Measurements from ENCODE around the gene FREM1.

DNA sequence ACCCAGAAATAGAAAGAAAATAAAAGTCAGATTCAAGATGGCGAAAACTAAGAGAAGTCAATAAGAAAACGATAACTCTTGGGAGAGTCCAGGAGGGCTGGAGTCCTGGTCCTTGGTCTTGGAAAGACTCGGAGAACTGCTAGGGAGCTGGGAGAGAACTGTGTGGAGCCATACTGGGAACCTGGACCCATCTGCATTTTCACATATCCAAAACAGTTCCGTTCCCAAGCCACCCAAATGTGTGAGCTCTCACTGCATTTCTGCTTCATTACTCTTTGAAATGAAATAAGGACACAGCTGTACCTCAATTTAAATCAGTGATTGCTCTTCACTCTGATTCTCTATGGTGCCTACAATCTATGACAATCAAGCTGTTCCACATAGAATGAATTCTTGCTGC, 119.6 kb downstream of the FREM1 start:
- TF ChIP-seq EZH2 (IDR thresholded peaks at IDR 0.05; ENCODE audit: low read depth, unreplicated experiment) (no peak), ZNF114 (CRISPR knock-in tag; IDR thresholded peaks at IDR 0.05) (no peak), EZH2phosphoT487 (IDR thresholded peaks at IDR 0.05; ENCODE audit: unreplicated experiment) (no peak), JUNB (IDR thresholded peaks at IDR 0.05; ENCODE audit: unreplicated experiment) (no peak), POLR2AphosphoS5 (IDR thresholded peaks at IDR 0.05; ENCODE audit: low read depth) (no peak), CREB1 (CRISPR knock-in tag; IDR thresholded peaks at IDR 0.05; ENCODE audit: low read depth) (no peak), STAT1 (IDR thresholded peaks at IDR 0.05; ENCODE audit: unreplicated experiment) (no peak), ZNF331 (CRISPR knock-in tag; IDR thresholded peaks at IDR 0.05; ENCODE audit: low read depth) (no peak), NANOG (IDR thresholded peaks at IDR 0.05; ENCODE audit: borderline replicate concordance) (no peak)
- TF ChIP-seq, protein P1, sequence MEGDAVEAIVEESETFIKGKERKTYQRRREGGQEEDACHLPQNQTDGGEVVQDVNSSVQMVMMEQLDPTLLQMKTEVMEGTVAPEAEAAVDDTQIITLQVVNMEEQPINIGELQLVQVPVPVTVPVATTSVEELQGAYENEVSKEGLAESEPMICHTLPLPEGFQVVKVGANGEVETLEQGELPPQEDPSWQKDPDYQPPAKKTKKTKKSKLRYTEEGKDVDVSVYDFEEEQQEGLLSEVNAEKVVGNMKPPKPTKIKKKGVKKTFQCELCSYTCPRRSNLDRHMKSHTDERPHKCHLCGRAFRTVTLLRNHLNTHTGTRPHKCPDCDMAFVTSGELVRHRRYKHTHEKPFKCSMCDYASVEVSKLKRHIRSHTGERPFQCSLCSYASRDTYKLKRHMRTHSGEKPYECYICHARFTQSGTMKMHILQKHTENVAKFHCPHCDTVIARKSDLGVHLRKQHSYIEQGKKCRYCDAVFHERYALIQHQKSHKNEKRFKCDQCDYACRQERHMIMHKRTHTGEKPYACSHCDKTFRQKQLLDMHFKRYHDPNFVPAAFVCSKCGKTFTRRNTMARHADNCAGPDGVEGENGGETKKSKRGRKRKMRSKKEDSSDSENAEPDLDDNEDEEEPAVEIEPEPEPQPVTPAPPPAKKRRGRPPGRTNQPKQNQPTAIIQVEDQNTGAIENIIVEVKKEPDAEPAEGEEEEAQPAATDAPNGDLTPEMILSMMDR (conservative IDR thresholded peaks at IDR 0.05; ENCODE audit: low read depth in 2 of 2): no peak
- TF ChIP-seq, protein P2, sequence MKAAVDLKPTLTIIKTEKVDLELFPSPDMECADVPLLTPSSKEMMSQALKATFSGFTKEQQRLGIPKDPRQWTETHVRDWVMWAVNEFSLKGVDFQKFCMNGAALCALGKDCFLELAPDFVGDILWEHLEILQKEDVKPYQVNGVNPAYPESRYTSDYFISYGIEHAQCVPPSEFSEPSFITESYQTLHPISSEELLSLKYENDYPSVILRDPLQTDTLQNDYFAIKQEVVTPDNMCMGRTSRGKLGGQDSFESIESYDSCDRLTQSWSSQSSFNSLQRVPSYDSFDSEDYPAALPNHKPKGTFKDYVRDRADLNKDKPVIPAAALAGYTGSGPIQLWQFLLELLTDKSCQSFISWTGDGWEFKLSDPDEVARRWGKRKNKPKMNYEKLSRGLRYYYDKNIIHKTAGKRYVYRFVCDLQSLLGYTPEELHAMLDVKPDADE (IDR thresholded peaks at IDR 0.05): no peak
- TF ChIP-seq, protein P3, sequence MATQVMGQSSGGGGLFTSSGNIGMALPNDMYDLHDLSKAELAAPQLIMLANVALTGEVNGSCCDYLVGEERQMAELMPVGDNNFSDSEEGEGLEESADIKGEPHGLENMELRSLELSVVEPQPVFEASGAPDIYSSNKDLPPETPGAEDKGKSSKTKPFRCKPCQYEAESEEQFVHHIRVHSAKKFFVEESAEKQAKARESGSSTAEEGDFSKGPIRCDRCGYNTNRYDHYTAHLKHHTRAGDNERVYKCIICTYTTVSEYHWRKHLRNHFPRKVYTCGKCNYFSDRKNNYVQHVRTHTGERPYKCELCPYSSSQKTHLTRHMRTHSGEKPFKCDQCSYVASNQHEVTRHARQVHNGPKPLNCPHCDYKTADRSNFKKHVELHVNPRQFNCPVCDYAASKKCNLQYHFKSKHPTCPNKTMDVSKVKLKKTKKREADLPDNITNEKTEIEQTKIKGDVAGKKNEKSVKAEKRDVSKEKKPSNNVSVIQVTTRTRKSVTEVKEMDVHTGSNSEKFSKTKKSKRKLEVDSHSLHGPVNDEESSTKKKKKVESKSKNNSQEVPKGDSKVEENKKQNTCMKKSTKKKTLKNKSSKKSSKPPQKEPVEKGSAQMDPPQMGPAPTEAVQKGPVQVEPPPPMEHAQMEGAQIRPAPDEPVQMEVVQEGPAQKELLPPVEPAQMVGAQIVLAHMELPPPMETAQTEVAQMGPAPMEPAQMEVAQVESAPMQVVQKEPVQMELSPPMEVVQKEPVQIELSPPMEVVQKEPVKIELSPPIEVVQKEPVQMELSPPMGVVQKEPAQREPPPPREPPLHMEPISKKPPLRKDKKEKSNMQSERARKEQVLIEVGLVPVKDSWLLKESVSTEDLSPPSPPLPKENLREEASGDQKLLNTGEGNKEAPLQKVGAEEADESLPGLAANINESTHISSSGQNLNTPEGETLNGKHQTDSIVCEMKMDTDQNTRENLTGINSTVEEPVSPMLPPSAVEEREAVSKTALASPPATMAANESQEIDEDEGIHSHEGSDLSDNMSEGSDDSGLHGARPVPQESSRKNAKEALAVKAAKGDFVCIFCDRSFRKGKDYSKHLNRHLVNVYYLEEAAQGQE (IDR thresholded peaks at IDR 0.05; ENCODE audit: unreplicated experiment): no peak
- TF ChIP-seq, protein P4, sequence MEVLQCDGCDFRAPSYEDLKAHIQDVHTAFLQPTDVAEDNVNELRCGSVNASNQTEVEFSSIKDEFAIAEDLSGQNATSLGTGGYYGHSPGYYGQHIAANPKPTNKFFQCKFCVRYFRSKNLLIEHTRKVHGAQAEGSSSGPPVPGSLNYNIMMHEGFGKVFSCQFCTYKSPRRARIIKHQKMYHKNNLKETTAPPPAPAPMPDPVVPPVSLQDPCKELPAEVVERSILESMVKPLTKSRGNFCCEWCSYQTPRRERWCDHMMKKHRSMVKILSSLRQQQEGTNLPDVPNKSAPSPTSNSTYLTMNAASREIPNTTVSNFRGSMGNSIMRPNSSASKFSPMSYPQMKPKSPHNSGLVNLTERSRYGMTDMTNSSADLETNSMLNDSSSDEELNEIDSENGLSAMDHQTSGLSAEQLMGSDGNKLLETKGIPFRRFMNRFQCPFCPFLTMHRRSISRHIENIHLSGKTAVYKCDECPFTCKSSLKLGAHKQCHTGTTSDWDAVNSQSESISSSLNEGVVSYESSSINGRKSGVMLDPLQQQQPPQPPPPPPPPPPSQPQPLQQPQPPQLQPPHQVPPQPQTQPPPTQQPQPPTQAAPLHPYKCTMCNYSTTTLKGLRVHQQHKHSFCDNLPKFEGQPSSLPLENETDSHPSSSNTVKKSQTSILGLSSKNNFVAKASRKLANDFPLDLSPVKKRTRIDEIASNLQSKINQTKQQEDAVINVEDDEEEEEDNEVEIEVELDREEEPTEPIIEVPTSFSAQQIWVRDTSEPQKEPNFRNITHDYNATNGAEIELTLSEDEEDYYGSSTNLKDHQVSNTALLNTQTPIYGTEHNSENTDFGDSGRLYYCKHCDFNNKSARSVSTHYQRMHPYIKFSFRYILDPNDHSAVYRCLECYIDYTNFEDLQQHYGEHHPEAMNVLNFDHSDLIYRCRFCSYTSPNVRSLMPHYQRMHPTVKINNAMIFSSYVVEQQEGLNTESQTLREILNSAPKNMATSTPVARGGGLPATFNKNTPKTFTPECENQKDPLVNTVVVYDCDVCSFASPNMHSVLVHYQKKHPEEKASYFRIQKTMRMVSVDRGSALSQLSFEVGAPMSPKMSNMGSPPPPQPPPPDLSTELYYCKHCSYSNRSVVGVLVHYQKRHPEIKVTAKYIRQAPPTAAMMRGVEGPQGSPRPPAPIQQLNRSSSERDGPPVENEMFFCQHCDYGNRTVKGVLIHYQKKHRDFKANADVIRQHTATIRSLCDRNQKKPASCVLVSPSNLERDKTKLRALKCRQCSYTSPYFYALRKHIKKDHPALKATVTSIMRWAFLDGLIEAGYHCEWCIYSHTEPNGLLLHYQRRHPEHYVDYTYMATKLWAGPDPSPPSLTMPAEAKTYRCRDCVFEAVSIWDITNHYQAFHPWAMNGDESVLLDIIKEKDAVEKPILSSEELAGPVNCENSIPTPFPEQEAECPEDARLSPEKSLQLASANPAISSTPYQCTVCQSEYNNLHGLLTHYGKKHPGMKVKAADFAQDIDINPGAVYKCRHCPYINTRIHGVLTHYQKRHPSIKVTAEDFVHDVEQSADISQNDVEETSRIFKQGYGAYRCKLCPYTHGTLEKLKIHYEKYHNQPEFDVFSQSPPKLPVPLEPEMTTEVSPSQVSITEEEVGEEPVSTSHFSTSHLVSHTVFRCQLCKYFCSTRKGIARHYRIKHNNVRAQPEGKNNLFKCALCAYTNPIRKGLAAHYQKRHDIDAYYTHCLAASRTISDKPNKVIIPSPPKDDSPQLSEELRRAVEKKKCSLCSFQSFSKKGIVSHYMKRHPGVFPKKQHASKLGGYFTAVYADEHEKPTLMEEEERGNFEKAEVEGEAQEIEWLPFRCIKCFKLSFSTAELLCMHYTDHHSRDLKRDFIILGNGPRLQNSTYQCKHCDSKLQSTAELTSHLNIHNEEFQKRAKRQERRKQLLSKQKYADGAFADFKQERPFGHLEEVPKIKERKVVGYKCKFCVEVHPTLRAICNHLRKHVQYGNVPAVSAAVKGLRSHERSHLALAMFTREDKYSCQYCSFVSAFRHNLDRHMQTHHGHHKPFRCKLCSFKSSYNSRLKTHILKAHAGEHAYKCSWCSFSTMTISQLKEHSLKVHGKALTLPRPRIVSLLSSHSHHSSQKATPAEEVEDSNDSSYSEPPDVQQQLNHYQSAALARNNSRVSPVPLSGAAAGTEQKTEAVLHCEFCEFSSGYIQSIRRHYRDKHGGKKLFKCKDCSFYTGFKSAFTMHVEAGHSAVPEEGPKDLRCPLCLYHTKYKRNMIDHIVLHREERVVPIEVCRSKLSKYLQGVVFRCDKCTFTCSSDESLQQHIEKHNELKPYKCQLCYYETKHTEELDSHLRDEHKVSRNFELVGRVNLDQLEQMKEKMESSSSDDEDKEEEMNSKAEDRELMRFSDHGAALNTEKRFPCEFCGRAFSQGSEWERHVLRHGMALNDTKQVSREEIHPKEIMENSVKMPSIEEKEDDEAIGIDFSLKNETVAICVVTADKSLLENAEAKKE (CRISPR knock-in tag; IDR thresholded peaks at IDR 0.05): no peak
